COR-L47 (cell line): ENCODE measurements around the gene SUSD1.
"Not testable (repeated sequence)": the region's sequence is repeated elsewhere in the genome, so short reads cannot be mapped to it uniquely, and the experiment has no call there.

Source experiments
- DNase-seq: peaks from one replicate; lab custom pipeline; 2025; lab: John Stamatoyannopoulos, UW

SUSD1 gene

GRCh38 chr9:112174965-112175795 lies at the start of gene SUSD1:
Gene SUSD1, minus strand, starts transcription at chr9:112175297. Its CDS starts 62 bp downstream, at chr9:112175235.
- peak; percentile 52 for DNase-seq

- no peak for DNase-seq
Measured at GRCh38 chr9:112224401-112225289, 49.5 kb upstream of the SUSD1 start.

- DNase-seq, result no peak
Measured at GRCh38 chr9:112218908-112219307, 43.8 kb upstream of the SUSD1 start.

GRCh38 chr9:112212926-112213325 lies 37.8 kb upstream of the SUSD1 start:
- no peak for DNase-seq

DNA sequence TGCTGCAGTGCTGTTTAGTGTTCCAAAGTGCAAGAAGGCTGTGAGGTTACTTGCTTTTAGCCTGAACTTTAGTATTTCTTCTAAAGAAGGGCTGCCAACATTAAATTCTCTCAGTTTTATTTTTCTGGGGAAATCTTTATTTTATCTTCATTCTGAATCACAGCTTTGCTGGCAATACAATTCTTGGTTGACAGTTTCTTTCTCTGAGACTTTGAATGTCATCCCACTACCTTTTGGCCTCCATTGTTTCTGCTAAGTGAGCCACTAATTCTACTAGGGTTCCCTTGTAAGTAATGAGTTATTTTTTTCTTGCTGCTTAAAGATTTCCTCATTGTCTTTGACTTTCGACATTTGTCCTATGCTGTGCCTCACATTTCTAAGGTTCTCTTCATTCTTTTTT lies 32.4 kb upstream of the SUSD1 start:
- DNase-seq, result no peak

- DNase-seq, result no peak
Measured at GRCh38 chr9:112203536-112203935, 28.4 kb upstream of the SUSD1 start.

DNA sequence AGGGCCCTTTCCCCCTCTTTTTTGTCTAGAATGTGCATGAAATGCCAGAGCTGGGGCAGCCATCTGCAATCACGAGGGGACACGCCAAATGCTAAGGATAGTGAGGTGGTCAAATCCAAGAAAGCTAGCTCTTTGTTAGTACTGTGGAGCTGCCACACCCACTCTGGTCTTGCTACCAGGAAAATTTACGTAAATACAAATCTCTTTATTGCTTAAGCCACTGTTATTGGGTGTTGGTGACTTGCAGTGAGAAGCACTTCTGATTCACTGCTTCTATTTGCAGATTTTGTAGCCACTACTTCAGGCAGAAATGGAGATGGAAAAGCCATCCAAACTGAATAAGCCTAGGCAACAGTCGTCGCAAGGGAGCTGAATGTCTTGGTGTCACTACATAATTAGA lies 25.6 kb upstream of the SUSD1 start:
- no peak for DNase-seq

DNA sequence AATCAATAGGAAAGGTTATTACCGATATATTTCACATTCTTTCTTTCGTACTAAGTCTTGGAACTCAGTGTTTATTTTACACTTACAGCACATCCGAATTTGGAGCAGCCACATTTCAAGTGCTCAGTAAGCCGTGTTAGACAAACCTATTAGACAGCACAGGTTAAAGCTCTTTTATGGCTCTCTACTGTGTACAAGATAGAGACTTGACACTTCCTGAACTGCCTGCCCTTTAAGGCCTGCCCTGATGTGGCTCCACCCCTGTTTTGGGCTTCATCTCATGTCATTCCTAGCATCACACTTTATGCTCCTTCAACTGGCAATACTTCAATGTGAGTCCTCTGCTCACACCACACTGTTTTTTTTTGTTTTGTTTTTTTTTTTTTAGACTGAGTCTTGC lies 23.5 kb upstream of the SUSD1 start:
- DNase-seq, result no peak

- no peak for DNase-seq
Measured at GRCh38 chr9:112194969-112195431, 19.9 kb upstream of the SUSD1 start.

DNA sequence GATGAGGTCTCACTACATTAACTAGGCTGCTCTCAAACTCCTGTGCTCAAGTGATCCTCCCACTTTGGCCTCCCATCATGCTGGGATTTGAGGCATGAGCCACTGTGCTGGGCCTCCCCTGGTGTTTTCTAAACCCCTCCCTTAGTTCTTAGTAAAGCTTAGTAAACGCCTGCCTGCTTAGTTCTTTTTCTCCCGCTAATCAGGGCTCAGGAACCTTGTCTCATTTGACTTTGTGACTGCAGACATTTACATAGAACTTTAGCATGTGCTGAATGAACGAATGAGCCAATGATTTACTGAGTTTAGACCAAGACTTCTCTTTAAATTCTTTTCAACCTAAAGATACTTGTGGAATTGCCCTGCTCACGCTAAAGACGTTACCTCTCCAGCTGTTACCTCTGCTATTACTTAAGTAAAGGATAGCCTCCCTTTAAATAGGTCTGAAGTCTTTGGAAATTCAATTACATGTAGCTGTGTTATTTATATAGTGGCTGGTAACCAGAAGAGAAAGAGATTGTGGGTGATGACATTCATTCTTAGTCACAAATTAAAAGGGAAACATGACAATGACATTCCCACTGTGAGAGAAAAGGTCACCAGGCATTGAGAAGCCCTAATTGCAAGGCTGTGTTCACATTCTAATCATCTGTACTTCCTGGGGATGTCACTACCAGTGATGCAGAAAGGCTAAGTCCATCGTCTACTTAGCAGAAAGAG lies 18.6 kb upstream of the SUSD1 start:
- DNase-seq, result peak; percentile 24

- not testable (repeated sequence) for DNase-seq
Measured at GRCh38 chr9:112190320-112190719, 15.2 kb upstream of the SUSD1 start.

GRCh38 chr9:112188884-112189283 lies 13.8 kb upstream of the SUSD1 start:
- DNase-seq, result no peak

DNA sequence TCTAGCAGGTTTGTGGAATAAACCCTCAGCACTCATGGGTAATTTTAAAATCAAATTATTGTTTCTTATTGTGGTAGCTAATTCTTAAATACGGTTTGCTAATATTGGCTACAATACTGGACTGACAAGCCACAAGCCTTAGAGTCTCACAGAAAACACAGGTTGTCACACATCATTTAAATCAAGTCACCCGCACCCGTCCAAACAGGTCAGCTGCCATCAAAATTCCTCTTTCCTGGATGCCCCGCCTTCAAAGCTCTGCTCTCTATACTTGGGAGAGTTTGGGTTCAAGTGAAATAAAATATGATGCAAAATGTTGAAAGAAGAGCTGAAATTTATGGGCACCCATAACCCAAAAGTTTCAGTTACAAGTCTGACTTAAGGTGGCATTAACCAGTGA lies 12.3 kb upstream of the SUSD1 start:
- no peak for DNase-seq

- DNase-seq, result no peak
Measured at GRCh38 chr9:112186695-112187094, 11.6 kb upstream of the SUSD1 start.

GRCh38 chr9:112184946-112185345 lies 9.8 kb upstream of the SUSD1 start:
- no peak for DNase-seq

DNA sequence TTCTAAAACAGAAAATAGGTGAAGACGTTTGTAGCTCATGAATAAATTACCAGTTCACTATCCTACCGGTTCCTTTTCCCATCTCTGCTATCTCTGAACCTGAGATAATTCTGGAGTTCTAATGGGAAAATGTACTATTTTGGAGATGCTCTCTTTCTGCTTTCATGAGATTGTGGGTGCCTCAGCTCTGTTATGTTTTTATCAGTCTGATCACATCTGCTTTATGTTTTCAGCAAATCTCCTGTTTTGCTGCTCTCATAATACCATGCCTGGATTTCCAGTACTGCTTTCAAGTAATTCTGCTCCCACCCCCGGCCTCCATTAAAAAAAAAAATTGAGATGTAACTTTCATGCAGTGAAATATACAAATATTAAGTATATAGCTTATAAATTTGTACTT lies 9.1 kb upstream of the SUSD1 start:
- no peak for DNase-seq

- DNase-seq, result no peak
Measured at GRCh38 chr9:112180387-112180881, 5.3 kb upstream of the SUSD1 start.

DNA sequence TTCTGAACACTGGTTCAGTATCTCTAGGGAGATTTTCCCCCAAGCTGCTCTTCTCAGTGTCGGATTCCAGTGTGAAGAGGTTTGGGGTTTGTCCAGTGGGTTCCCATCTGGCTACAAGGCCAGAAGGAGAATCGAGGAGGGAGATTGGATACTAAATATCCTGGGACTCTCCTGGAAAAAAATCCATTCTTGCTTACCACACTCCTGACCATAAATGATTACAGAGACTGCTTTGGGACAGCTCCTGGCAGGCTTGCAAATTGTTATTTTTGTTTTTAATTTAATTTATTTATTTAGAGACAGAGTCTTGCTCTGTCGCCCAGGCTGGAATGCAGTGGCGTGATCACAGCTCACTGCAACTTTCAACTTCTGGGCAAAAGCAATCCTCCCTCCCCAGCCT lies 4.7 kb upstream of the SUSD1 start:
- DNase-seq, result no peak

DNA sequence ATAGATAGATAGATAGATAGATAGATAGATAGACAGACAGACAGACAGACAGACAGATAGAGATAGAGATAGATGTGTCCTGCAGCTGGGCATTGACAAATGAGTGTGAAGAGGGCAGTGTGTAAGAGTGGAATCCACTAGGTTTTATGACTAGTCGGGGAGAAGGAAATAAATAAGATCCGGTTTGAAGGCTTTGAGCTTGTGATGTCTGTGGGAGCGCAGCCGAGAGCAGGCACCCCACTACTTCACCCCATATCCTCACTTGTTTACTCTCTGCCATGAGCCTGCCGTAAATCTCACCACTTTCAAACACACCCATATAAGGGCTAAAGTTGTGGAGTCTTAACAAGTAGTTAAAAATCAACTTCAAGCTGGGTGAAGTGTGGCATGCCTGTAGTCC lies 1.4 kb upstream of the SUSD1 start:
- DNase-seq, result no peak

- DNase-seq, result no peak
Measured at GRCh38 chr9:112175796-112176315, 759 bp upstream of the SUSD1 start.

DNA sequence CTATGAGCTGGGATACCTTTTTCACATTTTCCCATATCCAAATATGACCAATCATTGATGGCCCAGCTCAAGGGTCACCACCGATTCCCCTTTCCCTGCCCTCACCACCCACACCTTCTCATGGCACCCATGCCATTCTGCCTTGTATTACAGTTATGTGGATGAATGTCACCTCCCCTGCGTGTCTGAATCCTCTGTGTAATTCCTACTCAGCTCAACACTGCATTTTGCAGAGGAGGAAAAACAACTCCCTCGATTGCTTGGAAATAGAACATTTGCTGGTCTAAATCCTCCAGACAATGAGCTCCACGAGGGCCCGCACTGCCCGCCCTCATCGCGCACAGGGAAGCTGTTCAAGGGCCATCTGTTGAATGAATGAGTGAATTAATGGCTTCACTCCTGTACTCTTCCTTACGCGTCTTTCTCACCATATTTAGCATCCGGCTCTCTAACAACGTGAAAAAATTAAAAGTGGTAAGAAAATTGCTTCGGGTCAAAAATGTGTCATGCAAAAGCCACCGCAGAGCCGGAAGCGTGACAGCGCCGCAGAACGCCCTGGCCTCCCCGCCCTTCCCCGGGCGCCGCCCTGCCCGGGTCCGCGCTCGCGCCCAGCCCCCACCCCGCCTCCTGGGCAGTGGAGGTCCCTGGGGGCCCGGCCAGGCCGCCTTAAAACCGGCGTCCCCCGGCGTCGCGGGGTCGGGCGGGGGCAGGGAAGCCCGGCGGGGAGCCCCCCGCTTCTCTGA lies 704 bp downstream of the SUSD1 start:
- peak; percentile 22 for DNase-seq
